Measurements from ENCODE around the gene FUCA1. TPM values are rescaled to one million over a fixed set of nuclear protein-coding genes. Genes with fewer than 3 reads are reported as not detected.

Gene FUCA1
- total and polyA plus RNA-seq, 3 experiments from 2014 or later: 14.1 to 17.2 (median 15.7) TPM

GRCh38 chr1:23910144-23910543, 42.1 kb upstream of the FUCA1 start:
- ChIA-PET CTCF (interaction anchor here (0.9 to 1.8 kb wide), 3 partner anchors 85 to 138 kb away, joined by 3 to 6 read pairs (median 3); partner anchors contain the start of gene HMGCL), POLR2A (no interaction called here)
- peaks cover 64 to 78% (median 65%) of the 10 kb centered on the region in 3 donors for H3K4me1 Mint-ChIP-seq
- peak overlapping the region; percentile 70 to 92 (median 88) for H3K4me3 Mint-ChIP-seq
- Histone ChIP-seq H3K4me3 (ENCODE audit: low read length) (no peak overlapping the region), H3K9me3 (ENCODE audit: low read length) (no peaks in the 10 kb centered on the region), H3K4me1 (ENCODE audit: insufficient read depth, low read length) (peaks cover 62% of the 10 kb centered on the region), H3K36me3 (ENCODE audit: insufficient read depth, low read length) (no peaks in the 10 kb centered on the region), H3K27me3 (ENCODE audit: insufficient read depth, low read length, poor library complexity, severe bottlenecking) (no peaks in the 10 kb centered on the region), H3K27ac (ENCODE audit: low read depth, low read length) (no peak overlapping the region)
- DNase-seq: peak in 1 of 5 donors; percentile 14
- H3K9me3 Mint-ChIP-seq: no peaks in the 10 kb centered on the region
- no peaks in the 10 kb centered on the region for H3K36me3 Mint-ChIP-seq
- peaks cover 9 to 18% of the 10 kb centered on the region in 2 donors for H3K27me3 Mint-ChIP-seq
- H3K27ac Mint-ChIP-seq: peak overlapping the region in 7 of 8 donors; percentile 52 to 94 (median 91)

- DNase-seq: no peak
- Histone ChIP-seq H3K36me3 (ENCODE audit: insufficient read depth, low read length) (no peaks in the 10 kb centered on the region), H3K9me3 (ENCODE audit: low read length) (no peaks in the 10 kb centered on the region), H3K27ac (ENCODE audit: low read depth, low read length) (peak overlapping the region; percentile 38), H3K27me3 (ENCODE audit: insufficient read depth, low read length, poor library complexity, severe bottlenecking) (no peaks in the 10 kb centered on the region), H3K4me1 (ENCODE audit: insufficient read depth, low read length) (peaks cover 69% of the 10 kb centered on the region), H3K4me3 (ENCODE audit: low read length) (peak overlapping the region; percentile 36)
- CTCF ChIA-PET: interaction anchor here (0.6 to 1.8 kb wide), 4 partner anchors 15 to 137 kb away, joined by 3 to 6 read pairs (median 3); partner anchors contain the start of gene HMGCL
- POLR2A ChIA-PET: no interaction called here
- Mint-ChIP-seq H3K4me1 (peaks cover 63 to 78% (median 64%) of the 10 kb centered on the region in 3 donors), H3K4me3 (peak overlapping the region; percentile 59 to 92 (median 88)), H3K27ac (peak overlapping the region; percentile 72 to 94 (median 88)), H3K9me3 (no peaks in the 10 kb centered on the region), H3K36me3 (no peaks in the 10 kb centered on the region), H3K27me3 (peaks cover 12 to 23% of the 10 kb centered on the region in 2 donors)
These were observed 41.3 kb upstream of the FUCA1 start for GRCh38 chr1:23909412-23909811.

GRCh38 chr1:23908453-23909341, 40.6 kb upstream of the FUCA1 start:
- Histone ChIP-seq H3K4me1 (ENCODE audit: insufficient read depth, low read length) (peaks cover 64% of the 10 kb centered on the region), H3K27ac (ENCODE audit: low read depth, low read length) (peak overlapping the region; percentile 38), H3K27me3 (ENCODE audit: insufficient read depth, low read length, poor library complexity, severe bottlenecking) (no peaks in the 10 kb centered on the region), H3K4me3 (ENCODE audit: low read length) (peak overlapping the region; percentile 36), H3K9me3 (ENCODE audit: low read length) (no peaks in the 10 kb centered on the region), H3K36me3 (ENCODE audit: insufficient read depth, low read length) (no peaks in the 10 kb centered on the region)
- peaks cover 13 to 26% of the 10 kb centered on the region in 2 donors for H3K27me3 Mint-ChIP-seq
- DNase-seq: peak in 3 of 5 donors; percentile 8 to 48 (median 22)
- H3K4me3 Mint-ChIP-seq: peak overlapping the region; percentile 59 to 92 (median 88)
- peaks cover 59 to 74% (median 62%) of the 10 kb centered on the region in 3 donors for H3K4me1 Mint-ChIP-seq
- no peaks in the 10 kb centered on the region for H3K36me3 Mint-ChIP-seq
- ChIA-PET CTCF (interaction anchor here (0.6 to 1.8 kb wide), 2 partner anchors 14 to 137 kb away, joined by 3 to 6 read pairs; no protein-coding TSS in a partner anchor), POLR2A (no interaction called here)
- no peaks in the 10 kb centered on the region for H3K9me3 Mint-ChIP-seq
- peak overlapping the region; percentile 72 to 95 (median 88) for H3K27ac Mint-ChIP-seq

- DNase-seq: no peak
- Mint-ChIP-seq H3K4me3 (no peak overlapping the region), H3K27me3 (peaks cover 15 to 31% of the 10 kb centered on the region in 2 donors), H3K36me3 (no peaks in the 10 kb centered on the region), H3K27ac (peak overlapping the region in 2 of 8 donors; percentile 32 to 52), H3K4me1 (peaks cover 43 to 54% (median 48%) of the 10 kb centered on the region in 3 donors), H3K9me3 (no peaks in the 10 kb centered on the region)
- ChIA-PET CTCF (interaction anchor here (1.0 kb wide), 1 partner anchor 941 kb away, joined by 4 read pairs; no protein-coding TSS in a partner anchor), POLR2A (no interaction called here)
- Histone ChIP-seq H3K27ac (ENCODE audit: low read depth, low read length) (no peak overlapping the region), H3K4me1 (ENCODE audit: insufficient read depth, low read length) (peaks cover 44% of the 10 kb centered on the region), H3K9me3 (ENCODE audit: low read length) (no peaks in the 10 kb centered on the region), H3K27me3 (ENCODE audit: insufficient read depth, low read length, poor library complexity, severe bottlenecking) (no peaks in the 10 kb centered on the region), H3K4me3 (ENCODE audit: low read length) (no peak overlapping the region), H3K36me3 (ENCODE audit: insufficient read depth, low read length) (no peaks in the 10 kb centered on the region)
These were observed 38.6 kb upstream of the FUCA1 start for GRCh38 chr1:23906731-23907130.

GRCh38 chr1:23905461-23906025, 37.5 kb upstream of the FUCA1 start:
- H3K4me1 ChIP-seq (ENCODE audit: insufficient read depth, low read length): peaks cover 33% of the 10 kb centered on the region

GRCh38 chr1:23904748-23905357, 36.8 kb upstream of the FUCA1 start:
- Histone ChIP-seq H3K27ac (ENCODE audit: low read depth, low read length) (no peak overlapping the region), H3K36me3 (ENCODE audit: insufficient read depth, low read length) (no peaks in the 10 kb centered on the region), H3K27me3 (ENCODE audit: insufficient read depth, low read length, poor library complexity, severe bottlenecking) (no peaks in the 10 kb centered on the region), H3K9me3 (ENCODE audit: low read length) (no peaks in the 10 kb centered on the region), H3K4me3 (ENCODE audit: low read length) (no peak overlapping the region), H3K4me1 (ENCODE audit: insufficient read depth, low read length) (peaks cover 26% of the 10 kb centered on the region)
- Mint-ChIP-seq H3K4me1 (peaks cover 30 to 41% (median 38%) of the 10 kb centered on the region in 3 donors), H3K9me3 (no peaks in the 10 kb centered on the region), H3K27ac (peak overlapping the region in 5 of 8 donors; percentile 33 to 93 (median 43)), H3K4me3 (peak overlapping the region in 3 of 7 donors; percentile 10 to 49 (median 21)), H3K36me3 (no peaks in the 10 kb centered on the region), H3K27me3 (peaks cover 17 to 40% of the 10 kb centered on the region in 2 donors)
- ChIA-PET CTCF (interaction anchor here (1.2 kb wide), 1 partner anchor 14 kb away, joined by 3 read pairs; no protein-coding TSS in a partner anchor), POLR2A (interaction anchor here (0.7 kb wide), 1 partner anchor 62 kb away, joined by 3 read pairs; no protein-coding TSS in a partner anchor)
- no peak for DNase-seq

More at GRCh38 chr1:23905461-23906025, 37.5 kb upstream of the FUCA1 start:
- CTCF ChIA-PET: no interaction called here
- H3K4me3 ChIP-seq (ENCODE audit: low read length): no peak overlapping the region
- no peak for DNase-seq
- Mint-ChIP-seq H3K4me1 (peaks cover 31 to 42% (median 38%) of the 10 kb centered on the region in 3 donors), H3K4me3 (peak overlapping the region in 2 of 7 donors; percentile 32 to 49), H3K9me3 (no peaks in the 10 kb centered on the region), H3K27me3 (peaks cover 15 to 36% of the 10 kb centered on the region in 2 donors), H3K36me3 (no peaks in the 10 kb centered on the region), H3K27ac (peak overlapping the region in 4 of 8 donors; percentile 52 to 92 (median 66))
- no peaks in the 10 kb centered on the region for H3K9me3 ChIP-seq (ENCODE audit: low read length)
- H3K27ac ChIP-seq (ENCODE audit: low read depth, low read length): no peak overlapping the region
- POLR2A ChIA-PET: no interaction called here
- H3K27me3 ChIP-seq (ENCODE audit: insufficient read depth, low read length, poor library complexity, severe bottlenecking): no peaks in the 10 kb centered on the region
- no peaks in the 10 kb centered on the region for H3K36me3 ChIP-seq (ENCODE audit: insufficient read depth, low read length)

- peak overlapping the region in 3 of 8 donors; percentile 44 to 62 (median 52) for H3K27ac Mint-ChIP-seq
- peaks cover 10 to 32% of the 10 kb centered on the region in 2 donors for H3K27me3 Mint-ChIP-seq
- Histone ChIP-seq H3K27me3 (ENCODE audit: insufficient read depth, low read length, poor library complexity, severe bottlenecking) (no peaks in the 10 kb centered on the region), H3K4me1 (ENCODE audit: insufficient read depth, low read length) (peaks cover 15% of the 10 kb centered on the region), H3K36me3 (ENCODE audit: insufficient read depth, low read length) (no peaks in the 10 kb centered on the region), H3K27ac (ENCODE audit: low read depth, low read length) (no peak overlapping the region), H3K4me3 (ENCODE audit: low read length) (no peak overlapping the region), H3K9me3 (ENCODE audit: low read length) (no peaks in the 10 kb centered on the region)
- ChIA-PET CTCF (interaction anchor here (1.2 kb wide), 1 partner anchor 13 kb away, joined by 3 read pairs; no protein-coding TSS in a partner anchor), POLR2A (no interaction called here)
- no peaks in the 10 kb centered on the region for H3K36me3 Mint-ChIP-seq
- peaks cover 26 to 31% (median 31%) of the 10 kb centered on the region in 3 donors for H3K4me1 Mint-ChIP-seq
- no peak for DNase-seq
- H3K4me3 Mint-ChIP-seq: no peak overlapping the region
- H3K9me3 Mint-ChIP-seq: no peaks in the 10 kb centered on the region
These were observed 35.7 kb upstream of the FUCA1 start for GRCh38 chr1:23903754-23904153.

Data from CD8-positive, alpha-beta memory T cell (primary cell).